ENCODE data around the gene CHI3L2.

The CHI3L2 gene

DNA sequence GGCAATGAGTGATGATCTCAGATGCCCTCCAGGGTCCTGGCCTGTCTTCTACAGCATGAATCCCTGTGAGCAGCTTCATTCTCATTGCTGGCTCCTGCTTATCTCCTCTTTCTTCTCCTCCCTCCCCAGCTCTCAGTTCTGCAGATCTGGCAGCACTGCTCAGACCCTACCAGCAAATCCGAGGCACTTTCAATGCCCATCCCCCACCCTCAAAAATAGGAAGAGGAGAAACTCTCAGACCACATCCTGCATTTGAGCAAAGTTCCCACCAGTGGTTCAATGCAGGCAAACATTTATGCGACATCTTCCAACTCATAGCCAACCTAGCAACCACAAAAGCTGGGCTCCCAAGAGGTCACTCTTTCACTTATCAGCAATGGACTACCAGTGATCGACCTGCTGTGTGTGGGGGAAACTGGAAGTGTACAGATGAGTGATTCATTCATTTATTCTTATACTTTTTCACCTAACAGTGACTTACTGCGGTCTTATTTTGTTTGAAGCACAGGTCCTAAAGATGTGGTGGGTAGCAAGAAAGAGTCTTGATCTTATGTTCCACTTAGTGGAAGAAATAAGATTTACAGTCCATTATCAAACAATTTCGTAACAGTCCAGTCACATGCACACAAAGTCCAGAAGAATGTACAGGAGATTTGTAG is 5.8 kb upstream of the CHI3L2 start:
- no peak for DNase-seq

- DNase-seq = peak; percentile 86
Measured at GRCh38 chr1:111222308-111223125, 5.0 kb upstream of the CHI3L2 start.

- DNase-seq = peak; percentile 8
Measured at GRCh38 chr1:111223126-111223685, 4.3 kb upstream of the CHI3L2 start.

DNA sequence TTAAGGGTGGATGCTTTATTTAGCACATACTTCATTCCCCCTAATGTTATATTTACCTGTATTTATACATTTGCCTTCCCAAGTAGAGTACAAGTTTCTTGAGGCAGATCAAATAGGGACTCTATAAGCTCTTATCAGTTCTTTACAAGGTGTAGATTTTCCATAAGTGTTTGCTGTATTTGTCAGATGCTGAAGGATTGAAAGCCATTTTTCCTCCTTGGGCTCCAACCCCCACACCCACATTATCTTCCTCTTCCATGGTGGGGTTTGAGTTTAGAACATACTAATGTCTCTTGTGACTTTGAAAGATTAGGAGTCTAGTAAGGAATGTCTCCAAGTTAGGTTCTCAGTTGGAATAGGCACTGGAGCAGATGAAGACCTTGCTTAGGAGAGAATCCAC is 2.4 kb upstream of the CHI3L2 start:
- DNase-seq = no peak

GRCh38 chr1:111225717-111226400 is 1.7 kb upstream of the CHI3L2 start:
- DNase-seq = no peak

GRCh38 chr1:111227851-111228747 is 586 bp downstream of the CHI3L2 start:
- no peak for DNase-seq

- no peak for DNase-seq
Measured at GRCh38 chr1:111228748-111229126, 1.2 kb downstream of the CHI3L2 start.

- DNase-seq = no peak
Measured at GRCh38 chr1:111232134-111232533, 4.6 kb downstream of the CHI3L2 start.

DNA sequence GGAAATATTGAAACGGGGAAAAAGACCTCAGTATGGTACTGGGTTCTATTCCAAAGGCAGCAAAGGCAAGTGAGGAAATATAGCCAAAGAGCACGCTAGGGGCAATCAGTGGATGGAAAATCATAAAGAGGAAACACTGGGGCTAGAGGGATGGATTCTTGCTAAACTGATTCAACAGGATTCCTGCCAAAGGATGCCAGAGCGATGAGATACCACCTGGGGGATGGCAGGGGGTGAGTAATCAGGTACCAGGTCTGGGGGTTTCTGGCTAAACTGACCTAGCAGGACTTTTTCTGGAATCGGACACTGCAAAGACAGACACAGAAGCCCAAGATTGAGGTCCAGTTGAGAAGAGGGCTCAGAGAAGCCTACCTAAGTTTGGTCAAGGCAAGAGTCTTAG is 6.7 kb downstream of the CHI3L2 start:
- DNase-seq = no peak

GRCh38 chr1:111234866-111235265 is 7.4 kb downstream of the CHI3L2 start:
- no peak for DNase-seq

DNA sequence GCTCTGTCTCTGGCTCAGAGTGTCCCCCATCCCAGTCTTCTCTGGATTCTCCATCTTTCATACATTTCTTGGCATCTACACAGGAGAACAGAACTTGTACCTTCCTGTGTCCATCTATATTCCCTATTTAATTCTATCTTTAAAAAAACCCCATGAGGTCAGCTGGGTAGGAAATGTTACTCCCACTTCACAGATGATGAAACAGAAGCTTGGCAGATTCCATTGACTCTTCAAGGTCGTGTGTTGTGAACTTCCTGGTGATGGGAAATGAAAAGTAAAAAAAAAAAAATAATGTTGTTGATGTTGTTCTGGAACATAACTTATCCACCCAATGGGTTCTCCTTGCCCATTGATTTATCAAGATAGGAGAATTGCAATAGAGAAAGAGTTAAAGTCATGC is 8.9 kb downstream of the CHI3L2 start:
- DNase-seq = no peak

GRCh38 chr1:111236806-111237205 is 9.3 kb downstream of the CHI3L2 start:
- DNase-seq = no peak

DNA sequence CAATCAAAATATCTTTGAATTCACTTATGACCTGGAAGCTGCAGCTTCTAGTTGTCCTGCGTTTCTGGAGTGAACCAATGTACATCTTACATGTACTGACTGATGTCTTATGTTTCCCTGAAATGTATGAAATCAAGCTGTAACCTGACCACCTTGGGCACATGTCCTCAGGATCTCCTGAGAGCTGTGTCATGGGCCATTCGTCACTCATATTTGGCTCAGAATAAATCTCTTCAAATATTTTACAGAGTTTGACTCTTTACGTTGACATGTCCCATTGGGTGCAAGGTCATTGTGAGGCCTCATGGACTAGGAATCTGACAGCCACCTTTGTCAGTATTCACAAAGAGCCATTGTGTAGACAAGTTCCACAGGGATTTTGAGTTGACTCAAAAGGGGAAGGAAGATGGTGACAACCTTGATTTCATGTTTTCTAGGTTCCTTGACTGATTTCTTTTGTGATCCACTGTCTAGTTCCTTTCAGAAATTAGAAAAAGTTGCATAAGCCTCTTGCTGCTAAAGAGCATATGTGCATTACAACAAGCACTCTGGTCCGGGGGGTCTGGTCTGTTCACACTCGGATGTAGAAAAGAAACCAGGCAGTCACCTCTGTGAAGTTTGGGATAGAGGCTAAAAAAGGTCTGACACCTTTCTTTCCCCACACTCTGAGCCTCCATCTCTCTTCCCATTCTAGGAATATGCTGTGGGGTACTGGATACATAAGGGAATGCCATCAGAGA is 10.7 kb downstream of the CHI3L2 start:
- DNase-seq = no peak

- no peak for DNase-seq
Measured at GRCh38 chr1:111241797-111242196, 14.3 kb downstream of the CHI3L2 start.

DNA sequence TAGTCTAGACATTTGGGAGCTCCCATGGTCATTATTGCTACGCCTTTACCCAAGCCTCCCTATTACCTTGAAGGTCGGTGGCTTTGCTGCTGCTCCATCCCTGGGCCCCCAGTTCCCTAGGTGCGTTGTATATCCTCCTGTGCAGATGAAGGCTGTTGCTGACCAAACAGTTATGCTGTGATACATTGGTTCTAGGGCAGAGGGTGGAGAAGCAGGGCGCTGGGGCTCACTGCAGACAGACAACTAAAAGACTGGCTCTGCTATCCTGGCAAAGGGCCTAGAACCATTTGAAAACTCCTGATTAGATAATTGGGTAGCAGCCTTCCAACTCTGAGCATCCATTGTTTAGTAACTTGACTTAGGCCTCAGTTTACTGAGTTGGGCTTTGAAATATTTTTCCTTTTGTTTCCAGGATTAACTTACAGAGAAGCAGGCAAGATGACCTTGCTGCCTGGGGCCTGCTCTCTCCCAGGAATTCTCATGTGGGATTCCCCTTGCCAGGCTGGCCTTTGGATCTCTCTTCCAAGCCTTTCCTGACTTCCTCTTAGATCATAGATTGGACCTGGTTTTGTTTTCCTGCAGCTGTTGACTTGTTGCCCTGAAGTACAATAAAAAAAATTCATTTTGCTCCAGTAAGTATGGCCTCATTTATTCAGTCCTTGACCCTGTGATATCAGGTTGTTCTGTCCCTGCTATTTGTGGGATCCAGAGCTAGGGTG is 15.5 kb downstream of the CHI3L2 start:
- DNase-seq = no peak

GRCh38 chr1:111247125-111247838 is 19.8 kb downstream of the CHI3L2 start:
- no peak for DNase-seq

DNA sequence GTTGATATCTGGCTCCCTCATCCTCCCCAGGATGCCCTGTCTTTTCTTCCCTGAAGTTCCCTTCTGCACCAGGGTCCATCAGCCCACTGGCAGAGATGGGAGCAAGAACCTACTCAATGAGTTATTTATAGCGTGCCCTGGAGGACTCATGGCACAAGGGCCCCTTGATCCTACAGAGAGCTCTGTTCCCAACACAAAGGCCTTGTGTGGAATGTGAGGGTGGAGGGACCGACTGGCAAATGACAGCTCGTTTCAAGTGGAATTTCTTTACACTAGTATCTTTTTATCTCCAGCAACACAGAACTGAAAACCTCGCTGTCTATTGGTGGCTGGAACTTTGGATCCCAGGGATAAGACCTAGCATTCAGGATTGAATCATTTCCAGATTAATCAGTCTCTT is 22.4 kb downstream of the CHI3L2 start:
- no peak for DNase-seq

DNA sequence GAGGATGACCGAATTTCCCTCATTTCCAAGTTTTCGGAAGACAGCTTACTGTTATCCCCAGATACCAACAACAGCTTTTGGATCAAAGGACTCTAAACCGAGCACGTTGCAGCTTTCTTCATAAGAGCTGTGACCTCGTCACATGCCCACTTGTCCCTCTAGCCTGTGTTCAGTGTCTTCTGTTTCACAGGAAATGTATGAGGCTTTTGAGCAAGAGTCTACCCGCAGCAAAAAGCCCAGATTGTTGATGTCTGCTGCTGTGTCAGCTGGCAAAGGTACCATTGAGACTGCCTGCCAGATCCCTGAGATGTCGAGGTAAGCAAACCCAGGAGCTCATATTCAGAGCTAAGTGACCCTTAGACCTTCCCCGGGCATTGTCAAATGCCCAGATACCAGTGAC is 24.1 kb downstream of the CHI3L2 start:
- no peak for DNase-seq

GRCh38 chr1:111252786-111253185 is 25.3 kb downstream of the CHI3L2 start:
- no peak for DNase-seq

DNA sequence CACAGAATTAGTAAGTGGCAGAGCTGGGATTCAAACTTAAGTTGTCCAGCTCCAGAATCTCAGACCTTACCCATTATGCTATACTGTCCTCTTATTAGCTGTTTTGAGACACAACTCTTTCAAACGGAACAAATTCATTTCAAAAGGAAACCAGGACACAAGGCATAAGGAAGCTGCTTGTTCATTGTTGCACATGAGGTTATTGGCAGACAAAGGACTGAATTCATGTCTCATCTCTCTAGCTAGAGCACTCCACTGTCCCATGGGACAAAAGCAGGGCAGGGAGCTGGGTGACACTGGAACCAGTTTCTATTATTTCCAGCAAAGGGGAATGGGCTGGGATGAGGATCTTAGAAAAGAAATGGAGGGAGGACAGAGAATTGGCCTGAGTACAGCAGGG is 26.4 kb downstream of the CHI3L2 start:
- no peak for DNase-seq
